AG10803 (cell line): ENCODE results near the gene PDLIM3.

ENCODE experiments used
- DNase-seq: peaks from one replicate; pipeline ENCODE4 v3.0.0; 2010; ENCODE audit warnings: low read depth
- H3K4me3 ChIP-seq: 2 replicates; pipeline ENCODE4 v1.5.1; 2011; ENCODE audit warnings: mild to moderate bottlenecking, low read length, control low read depth
- CTCF ChIP-seq: conservative IDR thresholded peaks from 2 replicates; pipeline ENCODE4 v1.5.1; 2011; ENCODE audit warnings: mild to moderate bottlenecking, low read length, control low read depth, inconsistent platforms

Gene PDLIM3

GRCh38 chr4:185576314-185576961 is 41.1 kb upstream of the PDLIM3 start:
- no peak overlapping the region for H3K4me3 ChIP-seq
- no peak for TF ChIP-seq CTCF
- no peak for DNase-seq

GRCh38 chr4:185573651-185574199 is 38.4 kb upstream of the PDLIM3 start:
- DNase-seq: peak; percentile 55
- TF ChIP-seq CTCF: no peak
- no peak overlapping the region for H3K4me3 ChIP-seq

- no peak for DNase-seq
- no peak overlapping the region for H3K4me3 ChIP-seq
- TF ChIP-seq CTCF: no peak
These were observed 35.4 kb upstream of the PDLIM3 start for GRCh38 chr4:185570727-185571126.

GRCh38 chr4:185567381-185568376 is 32.4 kb upstream of the PDLIM3 start:
- DNase-seq: peak; percentile 58
- TF ChIP-seq CTCF: no peak
- H3K4me3 ChIP-seq: no peak overlapping the region

- H3K4me3 ChIP-seq: no peak overlapping the region
- TF ChIP-seq CTCF: no peak
These were observed 31.7 kb upstream of the PDLIM3 start for GRCh38 chr4:185566972-185567371.

GRCh38 chr4:185566425-185566824 is 31.1 kb upstream of the PDLIM3 start:
- TF ChIP-seq CTCF: no peak
- no peak for DNase-seq
- no peak overlapping the region for H3K4me3 ChIP-seq

More at GRCh38 chr4:185566972-185567371, 31.7 kb upstream of the PDLIM3 start:
- DNase-seq: peak; percentile 81

GRCh38 chr4:185565696-185566095 is 30.4 kb upstream of the PDLIM3 start:
- TF ChIP-seq CTCF: no peak
- H3K4me3 ChIP-seq: no peak overlapping the region
- DNase-seq: no peak
